ENCODE measurements around the gene ARFGAP2. TPM values are rescaled to one million over a fixed set of nuclear protein-coding genes. Genes with fewer than 3 reads are reported as not detected.
"Not testable (repeated sequence)": the region's sequence is repeated elsewhere in the genome, so short reads cannot be mapped to it uniquely, and the experiment has no call there.

Gene ARFGAP2
- total RNA-seq, 1 donor from 2014 or later, result 45.8 TPM

GRCh38 chr11:47191137-47191536 lies 14.5 kb upstream of the ARFGAP2 start:
- DNase-seq (ENCODE audit: missing footprints); ATAC-seq; intact Hi-C loops (cut with DNase I): not testable (repeated sequence)

GRCh38 chr11:47189100-47189834 lies 12.6 kb upstream of the ARFGAP2 start:
- DNase-seq (ENCODE audit: missing footprints), result no peak
- ATAC-seq, result no peak
- intact Hi-C loops (cut with DNase I), result no loop called here

GRCh38 chr11:47188259-47188658 lies 11.6 kb upstream of the ARFGAP2 start:
- intact Hi-C loops (cut with DNase I), result no loop called here
- ATAC-seq (no peak), DNase-seq (ENCODE audit: missing footprints) (no peak)

GRCh38 chr11:47187723-47188122 lies 11.0 kb upstream of the ARFGAP2 start:
- no peak for ATAC-seq
- intact Hi-C loops (cut with DNase I), result loop anchor here (2.0 kb wide), 2 partner anchors 27 to 61 kb away; partner anchors contain the start of genes ACP2 and DDB2
- DNase-seq (ENCODE audit: missing footprints), result no peak

GRCh38 chr11:47186700-47187695 lies 10.3 kb upstream of the ARFGAP2 start:
- DNase-seq (ENCODE audit: missing footprints), result peak; percentile 85
- ATAC-seq, result peak; percentile 62
- intact Hi-C loops (cut with DNase I), result loop anchor here (2.0 kb wide), 2 partner anchors 28 to 62 kb away; partner anchors contain the start of genes ACP2 and DDB2

GRCh38 chr11:47186076-47186699 lies 9.5 kb upstream of the ARFGAP2 start, which contains the start of gene PACSIN3:
Gene PACSIN3 (minus strand): TSS chr11:47186434. CDS start chr11:47182727, 3,707 bp downstream.
- DNase-seq (ENCODE audit: missing footprints) (peak; percentile 81), ATAC-seq (peak; percentile 56)
- intact Hi-C loops (cut with DNase I), result loop anchor here (2.0 kb wide), 2 partner anchors 29 to 63 kb away; partner anchors contain the start of genes ACP2 and DDB2

- DNase-seq (ENCODE audit: missing footprints), result peak; percentile 75
- intact Hi-C loops (cut with DNase I), result loop anchor here (2.0 kb wide), 2 partner anchors 29 to 63 kb away; partner anchors contain the start of genes ACP2 and DDB2
- ATAC-seq, result peak; percentile 45
Observed at GRCh38 chr11:47185305-47186075, 8.8 kb upstream of the ARFGAP2 start.

GRCh38 chr11:47184711-47185304 lies 8.1 kb upstream of the ARFGAP2 start:
- intact Hi-C loops (cut with DNase I), result no loop called here
- ATAC-seq (no peak), DNase-seq (ENCODE audit: missing footprints) (no peak)

- no peak for ATAC-seq
- intact Hi-C loops (cut with DNase I), result no loop called here
- no peak for DNase-seq (ENCODE audit: missing footprints)
Observed at GRCh38 chr11:47183969-47184368, 7.3 kb upstream of the ARFGAP2 start.

GRCh38 chr11:47183031-47183856 lies 6.6 kb upstream of the ARFGAP2 start:
- no peak for ATAC-seq
- intact Hi-C loops (cut with DNase I), result no loop called here

GRCh38 chr11:47182380-47182779 lies 5.7 kb upstream of the ARFGAP2 start:
- intact Hi-C loops (cut with DNase I), result no loop called here
- no peak for ATAC-seq
- DNase-seq (ENCODE audit: missing footprints), result no peak

More at GRCh38 chr11:47183031-47183856, 6.6 kb upstream of the ARFGAP2 start:
- no peak for DNase-seq (ENCODE audit: missing footprints)

GRCh38 chr11:47181271-47181670 lies 4.6 kb upstream of the ARFGAP2 start:
- ATAC-seq (no peak), DNase-seq (ENCODE audit: missing footprints) (no peak)
- intact Hi-C loops (cut with DNase I), result no loop called here

GRCh38 chr11:47180006-47180787 lies 3.5 kb upstream of the ARFGAP2 start:
- ATAC-seq (no peak), DNase-seq (ENCODE audit: missing footprints) (no peak)
- intact Hi-C loops (cut with DNase I), result no loop called here

- intact Hi-C loops (cut with DNase I), result loop anchor here (5.0 kb wide), 2 partner anchors 33 to 68 kb away; partner anchors contain the start of genes ACP2 and DDB2
- DNase-seq (ENCODE audit: missing footprints), result no peak
- ATAC-seq, result no peak
Observed at GRCh38 chr11:47179655-47179991, 2.9 kb upstream of the ARFGAP2 start.

- intact Hi-C loops (cut with DNase I), result loop anchor here (5.0 kb wide), 2 partner anchors 33 to 68 kb away; partner anchors contain the start of genes ACP2 and DDB2
- ATAC-seq (no peak), DNase-seq (ENCODE audit: missing footprints) (no peak)
Observed at GRCh38 chr11:47178737-47179654, 2.3 kb upstream of the ARFGAP2 start.
